Activated naive CD8-positive, alpha-beta T cell treated with anti-CD3 and anti-CD28 coated beads, Interleukin-2, amount 10 ng/mL, durations not matched to agents 7 days and 5 days (primary cell): Measurements from ENCODE around the gene SAA2. TPM values are rescaled to one million over a fixed set of nuclear protein-coding genes. Genes with fewer than 3 reads are reported as not detected.

ENCODE experiments used
- ATAC-seq: fragments of 150-1000 bp; cut with Tn5 transposase; one replicate; pipeline ENCODE4 v1.10.0; 2021; ENCODE audit warnings: low read depth, moderate library complexity
- POLR2A ChIA-PET: fragments of 350-600 bp; sonication (Branson Sonifier 250); formaldehyde crosslinking; loops from one replicate; lab custom pipeline; 2021; ENCODE audit warnings: antibody characterized with exemption; lab: Charles Lee
- DNase-seq: peaks from one replicate; pipeline ENCODE4 v3.0.0; 2021
- H3K27ac Mint-ChIP-seq: one replicate; pipeline ENCODE4 v1.8.0; 2022; ENCODE audit warnings: mild to moderate bottlenecking, mixed read lengths
- H3K27me3 Mint-ChIP-seq: one replicate; pipeline ENCODE4 v1.8.0; 2022; ENCODE audit warnings: mild to moderate bottlenecking, moderate library complexity, mixed read lengths
- H3K36me3 Mint-ChIP-seq: one replicate; pipeline ENCODE4 v1.8.0; 2021; ENCODE audit warnings: mild to moderate bottlenecking, mixed read lengths
- H3K4me1 Mint-ChIP-seq: one replicate; pipeline ENCODE4 v1.8.0; 2021; ENCODE audit warnings: mixed read lengths
- H3K4me3 Mint-ChIP-seq: one replicate; pipeline ENCODE4 v1.8.0; 2022; ENCODE audit warnings: mild to moderate bottlenecking, moderate library complexity, mixed read lengths
- H3K9me3 Mint-ChIP-seq: one replicate; pipeline ENCODE4 v1.8.0; 2021; ENCODE audit warnings: mixed read lengths
- total RNA-seq, 2 experiments: library from RNA; stranded (reverse); gene quantifications; one replicate each; pipeline ENCODE4 v1.2.3, GENCODE V29; 2021

SAA2 gene
- total RNA-seq, 2 experiments from 2014 or later, result not detected

DNA sequence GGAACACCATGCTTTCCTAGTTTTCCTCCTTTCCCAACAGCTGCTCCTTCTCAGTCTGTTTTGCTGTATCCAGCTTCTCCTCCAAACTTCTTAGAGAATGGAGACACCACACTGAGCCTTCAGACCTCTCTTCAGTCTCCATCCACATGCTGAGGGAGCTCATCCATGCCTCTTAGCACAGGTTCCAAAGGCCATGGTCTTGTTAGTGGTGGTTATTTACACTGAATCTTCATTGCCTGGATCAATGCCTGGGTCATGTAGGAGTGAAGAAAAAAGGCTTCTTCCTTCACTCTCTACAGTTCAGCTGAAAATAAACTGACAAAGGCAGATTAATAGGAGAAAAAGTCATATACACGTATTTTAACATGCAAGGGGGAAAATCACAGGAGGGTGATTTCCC, 8.8 kb downstream of the SAA2 start:
- H3K4me3 Mint-ChIP-seq, result no peak overlapping the region
- no peaks in the 10 kb centered on the region for H3K36me3 Mint-ChIP-seq
- POLR2A ChIA-PET, result no interaction called here
- H3K27me3 Mint-ChIP-seq, result peaks cover 54% of the 10 kb centered on the region
- no peak overlapping the region for H3K27ac Mint-ChIP-seq
- H3K4me1 Mint-ChIP-seq, result peaks cover 5% of the 10 kb centered on the region
- no peaks in the 10 kb centered on the region for H3K9me3 Mint-ChIP-seq
- ATAC-seq (no peak), DNase-seq (no peak)

DNA sequence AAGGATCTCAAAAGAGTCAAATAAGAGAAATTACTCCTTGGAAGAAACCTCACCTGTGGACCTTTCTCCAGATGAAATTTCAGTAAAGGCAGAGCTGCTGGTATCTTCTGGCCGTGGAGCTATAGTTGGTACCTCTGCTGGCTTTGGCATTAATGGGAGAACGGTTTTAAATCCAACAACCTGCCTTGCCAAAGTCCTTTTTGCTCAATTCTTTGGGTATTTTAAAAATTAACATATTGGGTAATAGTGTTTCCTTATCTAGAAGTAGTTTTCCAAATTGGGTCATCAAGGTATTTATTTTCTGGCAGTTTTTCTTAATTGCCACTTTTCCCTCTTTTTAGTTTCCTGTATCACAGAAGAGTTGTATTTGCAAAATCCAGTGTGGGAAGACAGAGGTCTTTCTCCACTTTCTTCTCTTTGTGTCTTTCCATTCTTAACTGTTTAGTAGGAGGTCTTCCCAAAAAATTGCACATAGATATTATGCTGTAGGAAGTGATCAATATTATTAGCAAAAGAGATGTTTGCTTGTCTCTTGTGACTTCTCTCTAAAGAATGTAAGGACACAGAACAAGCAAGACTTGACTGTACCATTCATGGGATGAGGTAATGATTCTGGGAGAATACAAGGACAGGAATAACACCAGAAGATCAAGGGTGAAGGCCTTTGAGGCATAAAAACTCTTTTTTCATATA, 11.7 kb downstream of the SAA2 start, which contains the start of gene SAA4:
Gene SAA4 (minus strand): TSS at position 139 of the 693 bp plus-strand sequence. CDS start 876 bp downstream, outside the sequence.
- Mint-ChIP-seq H3K27ac (no peak within 1 kb of the TSS), H3K27me3 (peaks cover 71% of the 10 kb centered on the region), H3K4me1 (no peaks in the 10 kb centered on the region), H3K4me3 (no peak within 1 kb of the TSS), H3K36me3 (no peaks in the 10 kb centered on the region), H3K9me3 (no peaks in the 10 kb centered on the region)
- DNase-seq (no peak), ATAC-seq (no peak)
- POLR2A ChIA-PET, result no interaction called here

DNA sequence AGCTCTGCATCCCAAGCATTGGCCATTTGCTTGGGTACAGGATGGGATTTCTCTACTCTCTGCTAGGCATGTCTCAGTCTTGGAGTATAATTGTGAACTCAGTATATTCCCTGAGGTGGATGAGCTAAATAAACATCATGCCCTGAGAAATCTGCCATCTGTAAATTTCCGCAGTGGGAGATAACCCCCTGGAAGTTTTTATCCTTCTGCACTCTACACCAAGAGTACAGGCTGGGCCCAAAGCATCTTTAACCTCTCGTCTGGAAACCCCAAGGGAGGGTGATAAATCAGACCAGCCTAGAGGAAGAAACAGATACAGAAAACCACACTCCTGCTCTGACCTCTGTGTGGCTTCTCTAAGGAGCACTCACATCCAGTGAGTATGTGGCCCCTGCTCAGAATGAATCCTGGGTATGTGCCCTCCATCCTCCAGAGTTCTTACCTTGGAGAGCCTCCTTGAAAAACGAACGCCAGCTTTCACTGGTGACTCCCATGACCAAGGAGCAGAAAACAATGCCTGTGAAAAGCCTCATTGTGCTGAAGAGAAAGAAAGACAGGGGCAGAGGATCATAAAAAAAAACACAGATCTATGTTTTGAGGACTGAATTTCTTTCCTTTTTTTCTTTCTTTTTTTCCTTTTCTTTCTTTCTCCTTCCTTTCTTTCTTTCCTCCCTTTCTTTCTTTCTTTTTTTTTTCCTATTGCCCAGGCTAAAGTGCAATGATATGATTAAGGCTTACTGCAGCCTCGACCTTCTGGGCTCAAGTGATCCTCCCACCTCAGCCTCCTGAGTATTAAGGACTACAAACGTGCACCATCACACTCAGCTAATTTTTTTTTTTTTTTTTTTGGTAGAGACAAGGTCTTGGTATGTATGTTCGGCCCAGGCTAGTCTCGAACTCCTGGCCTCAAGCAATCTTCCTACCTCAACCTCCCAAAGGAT, 12.8 kb downstream of the SAA2 start:
- H3K4me3 Mint-ChIP-seq, result no peak overlapping the region
- H3K9me3 Mint-ChIP-seq, result no peaks in the 10 kb centered on the region
- DNase-seq (no peak), ATAC-seq (no peak)
- H3K27me3 Mint-ChIP-seq, result peaks cover 65% of the 10 kb centered on the region
- H3K4me1 Mint-ChIP-seq, result no peaks in the 10 kb centered on the region
- H3K36me3 Mint-ChIP-seq, result no peaks in the 10 kb centered on the region
- POLR2A ChIA-PET, result no interaction called here
- no peak overlapping the region for H3K27ac Mint-ChIP-seq

DNA sequence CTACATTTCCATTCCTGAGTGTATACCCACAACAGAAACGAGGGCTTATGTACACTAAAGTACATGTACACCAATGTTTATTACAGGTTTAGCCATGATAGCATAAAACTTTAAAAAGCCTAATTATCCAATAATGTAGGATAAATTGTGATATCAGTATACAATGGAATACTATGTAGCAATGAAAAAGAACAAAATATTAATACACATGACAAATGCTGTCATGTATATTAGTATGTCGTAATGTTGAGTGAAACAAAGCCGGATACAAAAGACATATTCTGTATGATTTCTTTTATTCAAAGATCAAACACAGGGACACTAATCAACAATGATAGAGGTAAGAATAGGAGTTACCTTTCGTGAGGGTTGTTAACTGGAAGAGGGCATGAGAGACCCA, 14.6 kb downstream of the SAA2 start:
- ATAC-seq (no peak), DNase-seq (no peak)
- Mint-ChIP-seq H3K27me3 (peaks cover 56% of the 10 kb centered on the region), H3K9me3 (no peaks in the 10 kb centered on the region), H3K36me3 (no peaks in the 10 kb centered on the region), H3K4me1 (no peaks in the 10 kb centered on the region), H3K27ac (no peak overlapping the region), H3K4me3 (no peak overlapping the region)
- POLR2A ChIA-PET, result no interaction called here

DNA sequence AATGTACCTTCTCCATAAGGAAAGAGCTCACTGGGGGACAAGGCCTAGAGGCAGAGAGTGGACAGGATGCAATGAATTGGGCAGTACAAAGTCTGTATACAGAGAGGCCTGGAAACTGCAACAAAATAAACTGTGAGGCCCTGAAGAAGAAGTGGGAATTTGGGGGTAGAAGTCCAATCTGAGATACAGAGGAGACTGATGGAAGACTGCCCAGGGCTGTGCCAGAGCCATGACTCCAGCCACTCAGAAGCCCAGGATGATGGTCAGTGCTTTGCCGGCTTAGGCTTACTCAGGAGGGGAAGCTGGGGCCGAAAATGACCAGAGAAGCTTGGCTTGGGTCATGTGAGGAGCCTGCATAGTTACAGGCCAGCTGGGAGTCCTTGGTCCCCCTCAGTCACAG, 17.6 kb downstream of the SAA2 start:
- Mint-ChIP-seq H3K9me3 (no peaks in the 10 kb centered on the region), H3K27me3 (peaks cover 31% of the 10 kb centered on the region), H3K4me3 (no peak overlapping the region), H3K4me1 (no peaks in the 10 kb centered on the region), H3K27ac (no peak overlapping the region), H3K36me3 (no peaks in the 10 kb centered on the region)
- POLR2A ChIA-PET, result no interaction called here
- DNase-seq (no peak), ATAC-seq (no peak)

DNA sequence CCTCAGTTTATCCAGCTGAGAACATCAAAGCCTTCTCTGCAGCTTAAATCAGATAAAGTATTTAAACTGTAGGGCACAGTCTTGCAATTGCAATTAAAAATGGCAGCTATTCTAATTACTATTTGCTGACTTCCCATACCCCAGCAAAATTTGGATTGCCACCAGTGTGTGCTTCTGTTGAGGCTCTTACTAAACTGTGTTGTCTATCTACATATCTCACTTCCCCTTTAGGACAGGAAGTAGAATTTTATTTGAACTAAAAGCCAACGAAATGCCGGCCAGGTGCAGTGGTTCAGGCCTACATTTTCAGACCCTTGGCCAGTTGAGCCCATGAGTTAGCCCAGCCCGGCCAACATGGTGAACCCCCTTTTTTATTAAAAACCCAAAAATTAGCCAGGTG, 19.0 kb downstream of the SAA2 start:
- Mint-ChIP-seq H3K9me3 (no peaks in the 10 kb centered on the region), H3K4me1 (no peaks in the 10 kb centered on the region), H3K27me3 (peaks cover 28% of the 10 kb centered on the region), H3K27ac (no peak overlapping the region), H3K36me3 (no peaks in the 10 kb centered on the region), H3K4me3 (no peak overlapping the region)
- ATAC-seq, result no peak
- no peak for DNase-seq
- POLR2A ChIA-PET, result interaction anchor here (0.7 kb wide), 1 partner anchor 504 kb away, joined by 3 read pairs; no protein-coding TSS in a partner anchor

DNA sequence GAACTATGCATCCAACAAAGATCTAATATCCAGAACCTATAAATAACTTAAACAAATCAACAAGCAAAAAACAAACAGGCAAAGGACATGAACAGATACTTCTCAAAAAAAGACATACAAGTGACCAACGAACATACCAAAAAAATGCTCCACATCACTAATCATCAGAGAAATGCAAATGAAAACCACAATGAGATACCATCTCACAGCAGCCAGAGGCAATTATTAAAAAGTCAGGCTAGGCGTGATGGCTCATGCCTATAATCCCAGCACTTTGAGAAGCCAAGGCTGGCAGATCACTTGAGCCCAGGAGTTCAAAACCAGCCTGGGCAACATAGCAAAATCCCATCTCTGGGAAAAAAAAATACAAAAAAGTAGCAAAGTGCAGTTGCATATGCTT, 22.6 kb downstream of the SAA2 start:
- H3K27ac Mint-ChIP-seq, result no peak overlapping the region
- POLR2A ChIA-PET, result no interaction called here
- ATAC-seq (no peak), DNase-seq (no peak)
- H3K9me3 Mint-ChIP-seq, result no peaks in the 10 kb centered on the region
- H3K36me3 Mint-ChIP-seq, result no peaks in the 10 kb centered on the region
- H3K4me3 Mint-ChIP-seq, result no peak overlapping the region
- H3K4me1 Mint-ChIP-seq, result no peaks in the 10 kb centered on the region
- H3K27me3 Mint-ChIP-seq, result peaks cover 9% of the 10 kb centered on the region

DNA sequence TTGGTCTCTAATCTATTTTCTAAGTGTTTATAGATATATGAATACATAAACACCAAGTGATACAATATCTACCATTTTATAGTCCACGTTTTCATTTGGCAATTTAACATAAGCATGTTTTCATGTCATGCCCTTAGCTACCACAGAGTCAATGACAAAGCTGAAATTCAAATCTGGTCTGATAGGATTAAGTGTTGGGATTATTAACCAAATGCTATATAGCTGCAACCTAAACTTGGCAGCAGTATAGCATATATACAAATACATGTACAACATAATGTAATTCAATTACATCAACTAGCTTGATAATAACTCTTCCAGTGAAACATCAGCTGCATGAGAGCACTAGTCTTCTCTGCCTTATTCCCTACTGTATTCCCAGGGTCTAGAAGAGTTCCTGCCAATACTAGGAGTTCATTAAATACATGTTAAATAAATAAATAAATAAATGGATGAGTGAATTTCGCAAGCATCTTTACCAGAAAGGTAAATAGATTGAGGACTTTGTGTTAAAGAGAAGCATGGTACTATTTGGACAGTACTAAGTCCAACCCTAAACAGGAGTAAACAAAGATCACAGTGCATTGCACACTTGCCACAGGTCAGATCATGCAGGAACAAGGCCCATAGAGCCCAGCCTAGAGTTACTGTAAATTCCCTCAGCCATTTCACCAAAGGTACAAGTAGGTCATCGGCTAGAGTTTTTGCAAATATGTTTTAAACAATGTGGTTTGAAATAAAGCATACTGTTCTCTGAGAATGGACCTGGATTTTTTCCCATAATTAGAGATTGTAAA, 24.7 kb downstream of the SAA2 start:
- POLR2A ChIA-PET, result no interaction called here
- no peak for ATAC-seq

DNA sequence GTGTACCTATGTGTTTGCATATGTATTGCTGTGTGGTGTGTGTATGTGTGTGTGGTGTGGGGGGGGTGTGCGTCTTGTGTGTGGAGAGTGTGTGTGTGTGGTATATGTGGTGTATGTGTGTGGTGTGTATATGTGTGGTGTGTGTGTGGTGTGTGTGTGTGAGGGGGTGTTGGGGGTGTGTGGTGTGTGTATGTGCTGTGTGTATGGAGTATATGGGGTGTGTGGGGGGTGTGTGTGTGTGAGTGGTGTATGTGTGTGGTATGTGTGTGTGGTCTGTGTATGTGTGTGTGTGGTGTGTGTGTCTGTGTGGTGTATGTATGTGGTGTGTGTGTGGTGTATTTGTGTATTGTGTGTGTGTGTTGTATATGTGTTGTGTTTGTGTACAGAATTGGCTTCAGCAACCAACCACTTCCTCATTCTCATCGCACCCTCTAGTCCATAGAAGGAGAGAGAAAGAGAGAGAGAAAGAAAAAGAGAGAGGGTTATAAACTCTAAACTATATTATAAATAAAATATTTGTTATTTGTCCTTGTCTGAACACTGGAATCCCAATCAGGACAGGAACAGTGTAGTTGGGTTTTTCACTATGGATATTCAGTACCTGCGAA, 25.6 kb downstream of the SAA2 start:
- Mint-ChIP-seq H3K9me3 (no peaks in the 10 kb centered on the region), H3K36me3 (no peaks in the 10 kb centered on the region), H3K27me3 (peaks cover 17% of the 10 kb centered on the region), H3K4me3 (no peak overlapping the region), H3K4me1 (no peaks in the 10 kb centered on the region), H3K27ac (no peak overlapping the region)
- POLR2A ChIA-PET, result no interaction called here
- ATAC-seq (no peak), DNase-seq (no peak)

More for the DNA sequence above, 24.7 kb downstream of the SAA2 start:
- DNase-seq, result no peak
- Mint-ChIP-seq H3K4me3 (no peak overlapping the region), H3K4me1 (no peaks in the 10 kb centered on the region), H3K27me3 (peaks cover 17% of the 10 kb centered on the region), H3K36me3 (no peaks in the 10 kb centered on the region), H3K27ac (no peak overlapping the region), H3K9me3 (no peaks in the 10 kb centered on the region)

DNA sequence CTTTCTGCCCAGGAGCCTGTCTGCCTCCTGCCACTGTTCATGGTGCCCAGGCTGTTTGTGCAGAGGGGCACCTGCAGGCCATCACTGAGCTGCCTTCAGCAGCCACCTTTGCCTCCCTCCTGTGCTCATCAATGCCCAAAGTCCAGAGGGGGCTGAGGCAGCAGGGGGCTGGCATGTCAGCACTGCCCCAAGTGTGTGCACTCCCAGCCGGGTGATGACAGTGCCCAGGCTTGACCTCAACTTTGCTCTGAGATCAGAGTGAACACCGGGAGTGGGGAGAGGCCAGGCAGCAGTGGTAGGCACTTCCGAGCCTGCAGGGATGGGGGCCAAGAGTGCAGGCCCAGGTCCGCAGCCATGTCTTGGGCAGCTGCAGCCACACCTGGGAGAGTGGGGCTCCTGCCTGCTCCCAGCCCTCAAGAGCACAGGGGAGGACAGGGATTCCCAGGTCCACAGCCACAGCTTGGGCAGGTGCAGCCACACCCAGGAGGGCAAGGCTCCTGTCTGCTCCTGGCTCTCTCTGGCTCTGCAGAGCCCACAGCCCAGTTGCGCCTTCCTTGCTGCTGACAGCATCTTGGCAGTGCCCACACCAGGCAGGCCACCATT, 27.1 kb downstream of the SAA2 start:
- Mint-ChIP-seq H3K4me3 (no peak overlapping the region), H3K9me3 (no peaks in the 10 kb centered on the region), H3K27ac (no peak overlapping the region), H3K27me3 (peaks cover 23% of the 10 kb centered on the region), H3K36me3 (no peaks in the 10 kb centered on the region), H3K4me1 (no peaks in the 10 kb centered on the region)
- POLR2A ChIA-PET, result no interaction called here
- DNase-seq (no peak), ATAC-seq (no peak)

DNA sequence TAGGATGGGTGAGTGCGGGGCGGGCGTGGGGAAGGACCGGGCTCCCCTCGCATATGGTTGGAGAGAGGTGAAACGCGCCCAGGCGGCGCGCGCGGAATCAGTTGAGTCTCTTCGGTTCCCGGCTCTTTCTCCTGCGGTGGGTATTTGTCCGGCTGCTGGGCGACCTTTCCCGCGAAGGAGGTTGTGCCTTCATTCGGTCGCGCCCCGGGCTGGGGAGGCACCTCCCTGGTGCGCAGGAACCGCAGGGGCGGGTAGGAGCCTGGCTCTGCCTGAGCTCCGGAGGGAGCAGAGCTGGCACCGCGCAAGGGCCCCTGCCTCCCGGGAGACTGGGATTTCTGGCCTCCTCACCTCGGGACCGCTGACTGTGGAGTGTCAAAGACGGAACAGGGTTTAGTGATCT, 39.4 kb downstream of the SAA2 start:
- H3K4me3 Mint-ChIP-seq, result no peak overlapping the region
- POLR2A ChIA-PET, result no interaction called here
- ATAC-seq (no peak), DNase-seq (no peak)
- no peak overlapping the region for H3K27ac Mint-ChIP-seq
- no peaks in the 10 kb centered on the region for H3K9me3 Mint-ChIP-seq
- no peaks in the 10 kb centered on the region for H3K36me3 Mint-ChIP-seq
- peaks cover 1% of the 10 kb centered on the region for H3K4me1 Mint-ChIP-seq
- peaks cover 64% of the 10 kb centered on the region for H3K27me3 Mint-ChIP-seq

DNA sequence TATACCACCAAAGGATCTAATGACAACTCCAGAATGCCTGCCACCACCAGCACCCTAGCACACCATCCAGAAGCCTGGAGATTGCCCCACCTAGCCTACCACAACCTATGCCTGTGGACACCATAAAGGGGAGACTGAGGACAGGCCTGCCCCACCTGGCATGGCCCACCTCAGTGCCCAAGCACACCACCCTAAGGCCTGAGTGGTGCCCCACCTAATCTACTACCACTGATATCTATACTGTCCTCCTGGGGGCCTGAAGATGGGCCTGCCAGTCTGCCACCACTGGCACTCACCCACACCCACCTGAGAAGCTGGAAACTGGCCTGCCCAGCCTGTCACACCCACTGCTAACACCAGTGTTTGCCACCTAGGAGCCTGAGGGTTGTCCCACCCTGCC, 43.7 kb downstream of the SAA2 start:
- POLR2A ChIA-PET, result no interaction called here
- H3K4me1 Mint-ChIP-seq, result peaks cover 1% of the 10 kb centered on the region
- no peak for ATAC-seq

More for the DNA sequence above, 43.7 kb downstream of the SAA2 start:
- Mint-ChIP-seq H3K36me3 (no peaks in the 10 kb centered on the region), H3K9me3 (no peaks in the 10 kb centered on the region), H3K27ac (no peak overlapping the region), H3K4me3 (no peak overlapping the region), H3K27me3 (peaks cover 54% of the 10 kb centered on the region)
- no peak for DNase-seq
